GM23338 (cell line): ENCODE data around the gene PLEKHG4B. TPM values are rescaled to one million over a fixed set of nuclear protein-coding genes. Genes with fewer than 3 reads are reported as not detected.

Source experiments
- ATAC-seq: fragments of 200-7000 bp; cut with Tn5 transposase; 3 replicates; pipeline ENCODE4 v1.9.1; 2020
- DNase-seq: peaks from one replicate; pipeline ENCODE4 v3.0.0-alpha.2; 2015; ENCODE audit warnings: low spot score
- H2AFZ ChIP-seq: fragments of 200-600 bp; sonication (generic); 2 replicates; pipeline ENCODE4 v1.8.0; 2016; ENCODE audit warnings: antibody characterized with exemption, mild to moderate bottlenecking, moderate library complexity
- H3F3A ChIP-seq: fragments of 200-600 bp; sonication (generic); replicated peaks from 2 replicates; pipeline ENCODE4 v1.8.0; 2017; ENCODE audit warnings: antibody characterized with exemption, mixed run types, low read depth
- H3K27ac ChIP-seq: fragments of 200-600 bp; sonication (generic); 2 replicates; pipeline ENCODE4 v1.6.1; 2016; ENCODE audit warnings: low read depth
- H3K27me3 ChIP-seq: fragments of 200-600 bp; sonication (generic); 2 replicates; pipeline ENCODE4 v1.8.0; 2016; ENCODE audit warnings: mild to moderate bottlenecking, mixed run types, moderate library complexity; ENCODE audit not compliant: insufficient read depth
- H3K36me3 ChIP-seq: fragments of 200-600 bp; sonication (generic); 2 replicates; pipeline ENCODE4 v1.8.0; 2016; ENCODE audit warnings: mild to moderate bottlenecking; ENCODE audit not compliant: insufficient read depth
- H3K4me1 ChIP-seq: fragments of 200-600 bp; sonication (generic); 2 replicates; pipeline ENCODE4 v1.8.0; 2016; ENCODE audit warnings: mild to moderate bottlenecking, moderate library complexity; ENCODE audit not compliant: insufficient read depth
- H3K4me2 ChIP-seq: fragments of 200-600 bp; sonication (generic); 2 replicates; pipeline ENCODE4 v1.7.1; 2017; ENCODE audit warnings: mixed run types
- H3K4me3 ChIP-seq: fragments of 200-600 bp; sonication (generic); 2 replicates; pipeline ENCODE4 v1.6.1; 2016; ENCODE audit warnings: mixed run types
- H3K79me2 ChIP-seq: fragments of 200-600 bp; sonication (generic); replicated peaks from 2 replicates; pipeline ENCODE4 v1.8.0; 2017; ENCODE audit warnings: mild to moderate bottlenecking; ENCODE audit not compliant: insufficient read depth
- H3K9me2 ChIP-seq: fragments of 200-600 bp; sonication (generic); 2 replicates; pipeline ENCODE4 v1.8.0; 2017; ENCODE audit not compliant: insufficient read depth
- H4K20me1 ChIP-seq: fragments of 200-600 bp; sonication (generic); replicated peaks from 2 replicates; pipeline ENCODE4 v1.8.0; 2017; ENCODE audit warnings: mild to moderate bottlenecking; ENCODE audit not compliant: insufficient read depth
- H3K27ac Mint-ChIP-seq: 2 replicates; pipeline ENCODE4 v1.8.0; 2020; ENCODE audit warnings: inconsistent platforms, mild to moderate bottlenecking, moderate library complexity, mixed read lengths
- H3K27me3 Mint-ChIP-seq: 3 replicates; pipeline ENCODE4 v1.8.0; 2022; ENCODE audit warnings: low read depth, mild to moderate bottlenecking, moderate library complexity, mixed read lengths, inconsistent platforms; ENCODE audit not compliant: insufficient read depth, poor library complexity
- H3K36me3 Mint-ChIP-seq: 3 replicates; pipeline ENCODE4 v1.8.0; 2021; ENCODE audit warnings: low read depth, mild to moderate bottlenecking, inconsistent platforms, moderate library complexity, mixed read lengths
- H3K4me1 Mint-ChIP-seq: 3 replicates; pipeline ENCODE4 v1.8.0; 2020; ENCODE audit warnings: mild to moderate bottlenecking, inconsistent platforms, mixed read lengths
- H3K4me3 Mint-ChIP-seq: 3 replicates; pipeline ENCODE4 v1.8.0; 2021; ENCODE audit warnings: moderate library complexity, mild to moderate bottlenecking, inconsistent platforms, mixed read lengths
- H3K9me3 Mint-ChIP-seq: 3 replicates; pipeline ENCODE4 v1.8.0; 2020; ENCODE audit warnings: moderate library complexity, mild to moderate bottlenecking, inconsistent platforms, mixed read lengths
- CREB1 ChIP-seq: fragments of 250-450 bp; sonication (Bioruptor Pico); IDR thresholded peaks from 2 replicates; pipeline ENCODE4 v1.5.0; 2020; ENCODE audit warnings: low read depth, mild to moderate bottlenecking, moderate library complexity
- ETS1 ChIP-seq: IDR thresholded peaks from 2 replicates; pipeline ENCODE4 v1.6.1; 2016; ENCODE audit warnings: antibody characterized with exemption
- EZH2 ChIP-seq: fragments of 200-600 bp; sonication (generic); IDR thresholded peaks from one replicate; pipeline ENCODE4 v1.8.0; 2017; ENCODE audit warnings: antibody characterized with exemption, mild to moderate bottlenecking, low read depth; ENCODE audit not compliant: unreplicated experiment
- JUNB ChIP-seq: IDR thresholded peaks from one replicate; pipeline ENCODE4 v1.6.1; 2016; ENCODE audit warnings: antibody characterized with exemption; ENCODE audit not compliant: unreplicated experiment
- NANOG ChIP-seq: IDR thresholded peaks from 2 replicates; pipeline ENCODE4 v1.6.1; 2016; ENCODE audit warnings: antibody characterized with exemption, borderline replicate concordance
- STAT1 ChIP-seq: IDR thresholded peaks from one replicate; pipeline ENCODE4 v1.6.1; 2016; ENCODE audit warnings: antibody characterized with exemption; ENCODE audit not compliant: unreplicated experiment
- ZNF114 ChIP-seq: fragments of 250-450 bp; sonication (Bioruptor Pico); IDR thresholded peaks from 2 replicates; pipeline ENCODE4 v1.5.0; 2020; ENCODE audit warnings: mild to moderate bottlenecking, moderate library complexity
- ZNF331 ChIP-seq: fragments of 250-450 bp; sonication (Bioruptor Pico); IDR thresholded peaks from 2 replicates; pipeline ENCODE4 v1.5.0; 2020; ENCODE audit warnings: low read depth, mild to moderate bottlenecking, moderate library complexity
- ZNF462 ChIP-seq: fragments of 250-450 bp; sonication (Bioruptor Pico); IDR thresholded peaks from 2 replicates; pipeline ENCODE4 v1.5.0; 2020; ENCODE audit warnings: mild to moderate bottlenecking, moderate library complexity
- polyA plus RNA-seq: library from polyadenylated mRNA; unstranded; fragments of >200 nt; fragmentation: Nextera tagmentation; extraction: Ambion mirVana; gene quantifications from 2 replicates; pipeline ENCODE4 v1.2.1, GENCODE V29; 2016
- total RNA-seq: library from RNA; depleted of rRNA; stranded (reverse); fragments of >200 nt; shearing (Covaris generic); gene quantifications from 2 replicates; pipeline ENCODE4 v1.2.3, GENCODE V29; 2014

Gene PLEKHG4B
- total and polyA plus RNA-seq, 2 experiments from 2014 or later, result 33.5 to 54.8 TPM

GRCh38 chr5:157126-157715, 65.3 kb downstream of the PLEKHG4B start (continued):
- TF ChIP-seq STAT1 (no peak), EZH2 (no peak), ZNF462 (CRISPR knock-in tag) (no peak), CREB1 (CRISPR knock-in tag) (no peak), NANOG (no peak)

- DNase-seq, result no peak
- Mint-ChIP-seq H3K27me3 (peaks cover 13% of the 10 kb centered on the region), H3K36me3 (peaks cover 73% of the 10 kb centered on the region), H3K9me3 (no peaks in the 10 kb centered on the region), H3K27ac (no peak overlapping the region), H3K4me1 (peaks cover 18% of the 10 kb centered on the region), H3K4me3 (no peak overlapping the region)
- Histone ChIP-seq H3K4me1 (no peaks in the 10 kb centered on the region), H4K20me1 (peaks cover 9% of the 10 kb centered on the region), H3K79me2 (no peaks in the 10 kb centered on the region), H3F3A (no peaks in the 10 kb centered on the region), H3K27me3 (no peaks in the 10 kb centered on the region), H3K27ac (no peak overlapping the region), H3K4me2 (no peak overlapping the region), H2AFZ (no peak overlapping the region), H3K9me2 (no peaks in the 10 kb centered on the region), H3K4me3 (no peak overlapping the region), H3K36me3 (peaks cover 10% of the 10 kb centered on the region; the same call in 1 of the 2 replicates)
- ATAC-seq, result no peak
- no peak for TF ChIP-seq NANOG
- no peak for TF ChIP-seq ZNF114 (CRISPR knock-in tag)
- no peak for TF ChIP-seq JUNB
- TF ChIP-seq ETS1, result no peak
- no peak for TF ChIP-seq ZNF462 (CRISPR knock-in tag)
- no peak for TF ChIP-seq ZNF331 (CRISPR knock-in tag)
- no peak for TF ChIP-seq CREB1 (CRISPR knock-in tag)
Measured at GRCh38 chr5:157801-158200, 65.8 kb downstream of the PLEKHG4B start.
